Measurements from ENCODE around the gene PACS2.

DNA sequence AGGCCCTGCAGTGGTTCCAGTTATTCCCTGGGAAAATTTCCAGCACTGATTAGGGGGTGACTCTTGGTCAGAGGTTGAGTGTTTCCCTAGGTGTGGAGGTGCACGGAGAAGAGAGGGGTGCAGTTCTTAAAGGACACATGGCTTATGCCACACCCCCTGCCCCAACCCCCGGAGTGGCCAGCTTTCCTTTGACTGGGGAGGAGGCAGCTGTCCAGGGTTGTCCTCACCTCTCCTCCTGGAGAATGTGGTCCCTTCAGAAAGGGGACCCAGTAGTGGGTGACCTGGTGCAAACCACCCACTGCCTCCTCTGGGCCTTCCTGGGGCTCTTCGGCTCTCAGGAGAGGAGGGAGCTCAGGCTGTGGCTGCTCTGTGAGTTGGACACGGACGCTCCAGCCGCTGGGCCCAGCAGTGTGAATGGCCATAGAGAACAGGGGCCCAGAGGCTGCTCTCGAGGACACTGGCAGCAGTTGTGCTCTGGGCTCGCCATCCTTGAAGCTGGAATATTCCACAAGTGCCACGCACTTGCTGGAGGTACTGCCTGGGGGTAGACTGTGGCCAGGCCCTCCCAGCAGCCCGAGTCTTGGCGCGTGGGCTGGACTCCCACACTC lies 13.6 kb downstream of the PACS2 start:
- TF ChIP-seq, protein P1, sequence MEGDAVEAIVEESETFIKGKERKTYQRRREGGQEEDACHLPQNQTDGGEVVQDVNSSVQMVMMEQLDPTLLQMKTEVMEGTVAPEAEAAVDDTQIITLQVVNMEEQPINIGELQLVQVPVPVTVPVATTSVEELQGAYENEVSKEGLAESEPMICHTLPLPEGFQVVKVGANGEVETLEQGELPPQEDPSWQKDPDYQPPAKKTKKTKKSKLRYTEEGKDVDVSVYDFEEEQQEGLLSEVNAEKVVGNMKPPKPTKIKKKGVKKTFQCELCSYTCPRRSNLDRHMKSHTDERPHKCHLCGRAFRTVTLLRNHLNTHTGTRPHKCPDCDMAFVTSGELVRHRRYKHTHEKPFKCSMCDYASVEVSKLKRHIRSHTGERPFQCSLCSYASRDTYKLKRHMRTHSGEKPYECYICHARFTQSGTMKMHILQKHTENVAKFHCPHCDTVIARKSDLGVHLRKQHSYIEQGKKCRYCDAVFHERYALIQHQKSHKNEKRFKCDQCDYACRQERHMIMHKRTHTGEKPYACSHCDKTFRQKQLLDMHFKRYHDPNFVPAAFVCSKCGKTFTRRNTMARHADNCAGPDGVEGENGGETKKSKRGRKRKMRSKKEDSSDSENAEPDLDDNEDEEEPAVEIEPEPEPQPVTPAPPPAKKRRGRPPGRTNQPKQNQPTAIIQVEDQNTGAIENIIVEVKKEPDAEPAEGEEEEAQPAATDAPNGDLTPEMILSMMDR (IDR thresholded peaks at IDR 0.05) = no peak
- TF ChIP-seq EZH2phosphoT487 (IDR thresholded peaks at IDR 0.05) = no peak
